ENCODE results near the gene U2AF1L4.

- TF ChIP-seq POLR2A (IDR thresholded peaks at IDR 0.05) = no peak
- no peak for TF ChIP-seq CTCF (IDR thresholded peaks at IDR 0.05)
Measured at GRCh38 chr19:35696835-35697234, 48.4 kb downstream of the U2AF1L4 start.
